ENCODE measurements around the gene IRAK2.

Gene IRAK2

DNA sequence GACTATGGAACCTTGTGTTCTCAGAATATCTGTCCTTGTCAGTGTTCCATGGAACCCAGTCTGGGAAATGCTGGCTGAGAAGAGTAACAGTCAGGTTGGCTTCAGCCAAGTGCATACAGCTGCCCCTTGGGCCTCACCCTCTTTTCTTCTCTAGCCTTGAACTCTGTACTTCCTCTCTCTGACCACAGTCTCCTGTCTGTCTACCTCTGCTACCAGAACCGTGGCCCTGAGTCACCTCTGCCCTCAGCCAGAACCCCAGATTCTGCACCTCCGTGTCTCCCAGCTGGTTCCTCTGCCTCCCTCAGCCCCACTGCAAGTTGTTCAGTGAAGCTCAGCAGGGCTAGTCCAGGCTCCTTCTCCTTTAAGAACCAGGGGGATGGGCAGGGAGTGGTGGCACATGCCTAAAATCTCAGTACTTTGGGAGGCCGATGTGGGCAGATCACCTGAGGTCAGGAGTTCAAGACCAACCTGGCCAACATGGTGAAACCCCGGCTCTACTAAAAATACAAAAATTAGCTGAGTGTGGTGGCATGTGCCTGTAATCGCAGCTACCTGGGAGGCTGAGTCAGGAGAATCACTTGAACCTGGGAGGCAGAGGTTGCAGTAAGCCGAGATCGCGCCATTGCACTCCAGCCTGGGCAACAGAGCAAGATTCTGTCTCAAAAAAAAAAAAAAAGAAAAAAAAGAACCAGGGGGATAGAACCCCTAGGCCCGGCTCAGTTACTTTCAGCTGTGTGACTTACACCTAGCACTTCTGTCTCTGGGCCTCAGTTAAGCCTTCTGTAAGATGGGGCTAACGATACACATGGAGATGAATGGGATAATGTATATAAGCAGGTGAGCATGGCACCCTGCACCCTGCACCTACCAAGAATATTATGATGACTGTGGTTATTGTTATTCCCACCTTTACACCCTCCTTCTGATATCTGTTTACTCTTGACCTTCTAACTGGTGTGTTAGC lies 59.2 kb downstream of the IRAK2 start:
- Histone ChIP-seq H3K4me1 (ENCODE audit: control insufficient read depth, insufficient read depth, low read length) (peaks cover 18% of the 10 kb centered on the region), H3K4me3 (ENCODE audit: low read length) (no peak overlapping the region), H3K9me3 (ENCODE audit: control insufficient read depth, low read length) (no peaks in the 10 kb centered on the region), H3K9ac (ENCODE audit: low read length) (no peak overlapping the region), H3K36me3 (ENCODE audit: control insufficient read depth, insufficient read depth, low read length) (no peaks in the 10 kb centered on the region), H3K27me3 (ENCODE audit: control insufficient read depth, insufficient read depth, low read length) (no peaks in the 10 kb centered on the region)

DNA sequence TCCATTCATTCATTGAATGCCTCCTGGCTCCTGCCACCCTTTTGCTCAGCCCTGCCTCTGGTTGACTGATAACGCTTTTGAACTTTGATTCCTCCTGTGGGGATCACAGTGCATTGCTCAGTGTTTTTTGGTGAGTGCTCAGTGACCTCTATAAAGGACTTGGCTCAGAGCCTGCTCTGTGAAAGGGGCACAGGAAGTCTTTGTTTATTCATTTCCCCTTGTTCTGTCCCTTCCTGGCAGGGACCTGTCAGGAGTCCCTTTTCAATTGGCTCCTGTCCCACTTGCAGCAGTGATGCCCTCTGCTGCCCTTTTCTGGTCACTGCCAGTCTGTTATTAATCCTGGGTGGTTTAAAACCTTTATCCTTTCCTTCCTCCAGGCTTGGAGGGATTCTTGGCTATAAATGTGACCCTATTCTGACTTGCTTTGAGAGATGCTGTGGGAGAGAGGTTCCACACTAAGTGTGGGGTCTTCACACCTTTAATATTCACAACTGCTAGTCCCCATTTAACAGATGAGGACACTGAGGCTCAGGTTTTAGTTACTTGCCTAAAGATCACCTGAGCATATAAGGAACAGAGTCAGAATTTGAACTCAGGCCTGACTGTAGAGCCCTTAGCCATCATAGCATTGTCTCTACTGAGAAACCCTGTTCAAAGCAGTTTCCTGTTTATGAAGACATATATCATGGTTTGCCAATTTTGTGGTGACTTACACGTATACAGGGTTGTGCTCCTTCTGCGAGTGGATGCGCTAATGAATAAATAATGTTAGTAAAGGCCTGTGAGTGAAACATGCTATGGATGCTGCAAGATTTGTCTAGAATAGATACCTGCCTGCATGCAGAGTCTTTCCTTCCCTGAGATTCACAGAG lies 60.3 kb downstream of the IRAK2 start:
- Histone ChIP-seq H3K27me3 (ENCODE audit: control insufficient read depth, insufficient read depth, low read length) (no peaks in the 10 kb centered on the region), H3K36me3 (ENCODE audit: control insufficient read depth, insufficient read depth, low read length) (no peaks in the 10 kb centered on the region), H3K9ac (ENCODE audit: low read length) (no peak overlapping the region), H3K4me1 (ENCODE audit: control insufficient read depth, insufficient read depth, low read length) (peaks cover 17% of the 10 kb centered on the region), H3K9me3 (ENCODE audit: control insufficient read depth, low read length) (no peaks in the 10 kb centered on the region), H3K4me3 (ENCODE audit: low read length) (no peak overlapping the region)

DNA sequence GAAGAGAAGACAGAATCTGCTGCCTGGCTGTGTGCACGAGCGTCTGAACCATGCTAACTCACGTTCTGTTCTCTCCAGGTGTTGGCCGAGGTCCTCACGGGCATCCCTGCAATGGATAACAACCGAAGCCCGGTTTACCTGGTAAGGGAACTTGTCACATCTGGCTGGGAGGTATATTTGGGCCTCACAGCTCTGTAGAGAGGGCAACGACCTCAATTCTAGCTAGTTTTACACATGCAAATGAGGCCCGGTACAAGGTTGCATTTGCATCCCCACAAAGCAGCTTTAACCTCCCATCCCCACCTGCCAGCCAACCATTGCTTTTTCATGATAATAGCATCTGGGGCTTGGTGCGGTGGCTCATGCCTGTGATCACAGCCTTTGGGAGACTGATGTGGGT lies 61.6 kb downstream of the IRAK2 start:
- Histone ChIP-seq H3K9me3 (ENCODE audit: control insufficient read depth, low read length) (no peaks in the 10 kb centered on the region), H3K4me1 (ENCODE audit: control insufficient read depth, insufficient read depth, low read length) (peaks cover 7% of the 10 kb centered on the region), H3K4me3 (ENCODE audit: low read length) (no peak overlapping the region), H3K9ac (ENCODE audit: low read length) (no peak overlapping the region), H3K27me3 (ENCODE audit: control insufficient read depth, insufficient read depth, low read length) (no peaks in the 10 kb centered on the region), H3K36me3 (ENCODE audit: control insufficient read depth, insufficient read depth, low read length) (no peaks in the 10 kb centered on the region)

DNA sequence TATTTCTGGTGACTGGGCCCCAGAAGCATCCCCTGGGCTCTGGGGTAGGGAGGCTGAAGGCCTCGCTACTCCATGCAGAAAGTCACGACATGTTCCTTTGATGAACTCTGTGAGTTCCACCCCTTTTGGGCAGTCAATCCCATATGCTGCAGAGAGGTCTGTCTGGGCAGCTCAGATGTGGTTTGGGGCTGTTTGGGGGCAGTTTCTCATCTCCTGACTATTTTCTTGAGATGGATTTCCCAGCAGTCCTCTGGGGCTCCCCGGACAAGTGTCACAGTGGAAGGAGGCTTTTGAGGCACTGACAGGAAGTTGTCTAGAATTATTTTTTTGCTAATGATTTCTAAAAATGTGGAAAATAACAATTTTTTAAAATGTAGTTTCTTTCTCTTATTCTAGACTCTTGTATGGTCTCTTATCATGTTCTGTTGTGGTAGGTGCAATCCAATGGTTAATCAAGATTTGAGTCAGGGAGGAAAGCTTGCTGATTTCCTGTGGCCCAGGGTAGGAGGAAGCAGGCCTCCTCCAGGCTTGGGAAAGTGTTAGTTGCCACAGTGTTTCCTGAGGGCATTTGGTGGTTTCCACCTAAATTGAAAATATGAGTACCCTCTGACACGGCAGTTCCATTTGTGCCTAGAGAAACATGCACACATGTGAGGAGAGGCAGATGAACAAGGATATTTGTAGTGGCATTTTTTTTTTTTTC lies 63.7 kb downstream of the IRAK2 start:
- no peaks in the 10 kb centered on the region for H3K9me3 ChIP-seq (ENCODE audit: control insufficient read depth, low read length)
- no peaks in the 10 kb centered on the region for H3K27me3 ChIP-seq (ENCODE audit: control insufficient read depth, insufficient read depth, low read length)
- peaks cover 7% of the 10 kb centered on the region for H3K4me1 ChIP-seq (ENCODE audit: control insufficient read depth, insufficient read depth, low read length)
- no peak overlapping the region for H3K9ac ChIP-seq (ENCODE audit: low read length)
- no peak overlapping the region for H3K4me3 ChIP-seq (ENCODE audit: low read length)
- H3K36me3 ChIP-seq (ENCODE audit: control insufficient read depth, insufficient read depth, low read length): no peaks in the 10 kb centered on the region

DNA sequence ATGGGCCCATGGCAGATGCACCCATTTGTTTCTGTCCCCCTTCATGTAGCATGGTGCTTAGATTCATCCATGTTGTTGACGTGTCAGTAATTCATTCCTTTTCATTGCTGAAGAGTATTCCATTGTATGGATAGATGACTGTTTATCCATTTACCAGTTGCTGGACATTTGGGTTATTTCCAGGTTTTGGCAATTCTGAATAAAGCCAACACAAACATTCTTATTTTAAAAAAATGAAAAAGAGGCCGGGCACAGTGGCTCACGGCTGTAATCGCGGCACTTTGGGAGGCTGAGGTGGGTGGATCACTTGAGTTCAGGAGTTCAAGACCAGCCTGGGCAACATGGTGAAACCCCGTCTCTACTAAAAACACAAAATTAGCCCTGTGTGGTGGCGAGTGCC lies 64.9 kb downstream of the IRAK2 start:
- Histone ChIP-seq H3K27me3 (ENCODE audit: control insufficient read depth, insufficient read depth, low read length) (no peaks in the 10 kb centered on the region), H3K9me3 (ENCODE audit: control insufficient read depth, low read length) (no peaks in the 10 kb centered on the region), H3K4me3 (ENCODE audit: low read length) (no peak overlapping the region), H3K9ac (ENCODE audit: low read length) (no peak overlapping the region), H3K36me3 (ENCODE audit: control insufficient read depth, insufficient read depth, low read length) (no peaks in the 10 kb centered on the region), H3K4me1 (ENCODE audit: control insufficient read depth, insufficient read depth, low read length) (peaks cover 7% of the 10 kb centered on the region)

DNA sequence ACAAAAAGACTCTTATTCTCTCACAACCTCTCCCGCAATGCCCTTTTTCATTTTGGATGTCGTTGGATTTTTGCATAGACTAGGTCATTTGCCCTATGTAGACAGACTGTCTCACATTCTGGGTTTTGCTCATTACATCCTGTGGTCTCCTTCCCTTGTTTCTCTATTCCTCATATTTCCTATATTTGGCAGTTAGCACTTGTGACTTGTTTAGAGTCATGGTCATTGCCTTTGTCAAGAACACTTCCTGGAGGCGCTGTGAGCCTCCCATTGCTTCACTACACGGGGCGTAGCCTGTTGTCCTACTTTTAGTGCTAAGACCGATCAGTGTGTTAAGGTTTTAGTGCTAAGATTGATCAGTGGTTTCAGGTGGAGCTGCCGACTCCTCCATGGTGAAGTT lies 67.4 kb downstream of the IRAK2 start:
- Histone ChIP-seq H3K9me3 (ENCODE audit: control insufficient read depth, low read length) (no peaks in the 10 kb centered on the region), H3K27me3 (ENCODE audit: control insufficient read depth, insufficient read depth, low read length) (no peaks in the 10 kb centered on the region), H3K4me3 (ENCODE audit: low read length) (no peak overlapping the region), H3K36me3 (ENCODE audit: control insufficient read depth, insufficient read depth, low read length) (no peaks in the 10 kb centered on the region), H3K9ac (ENCODE audit: low read length) (no peak overlapping the region), H3K4me1 (ENCODE audit: control insufficient read depth, insufficient read depth, low read length) (no peaks in the 10 kb centered on the region)

DNA sequence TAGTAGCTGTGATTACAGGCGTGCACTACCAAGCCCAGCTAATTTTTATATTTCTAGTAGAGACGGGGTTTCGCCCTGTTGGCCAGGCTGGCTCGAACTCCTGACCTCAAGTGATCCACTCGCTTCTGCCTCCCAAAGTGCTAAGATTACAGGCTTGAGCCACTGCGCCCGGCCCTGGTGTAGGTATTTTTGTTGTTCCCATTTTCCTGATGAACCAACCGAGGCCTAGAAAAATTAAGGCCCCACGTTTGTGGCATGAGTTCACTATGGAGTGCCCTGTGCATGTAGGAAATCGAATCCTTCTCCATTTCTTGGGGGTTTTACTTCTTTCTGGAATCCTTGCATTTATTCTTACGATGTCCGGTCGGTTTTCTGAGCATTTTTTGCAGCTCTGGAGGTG lies 69.3 kb downstream of the IRAK2 start:
- Histone ChIP-seq H3K9ac (ENCODE audit: low read length) (no peak overlapping the region), H3K4me3 (ENCODE audit: low read length) (no peak overlapping the region), H3K36me3 (ENCODE audit: control insufficient read depth, insufficient read depth, low read length) (no peaks in the 10 kb centered on the region), H3K4me1 (ENCODE audit: control insufficient read depth, insufficient read depth, low read length) (no peaks in the 10 kb centered on the region), H3K27me3 (ENCODE audit: control insufficient read depth, insufficient read depth, low read length) (no peaks in the 10 kb centered on the region), H3K9me3 (ENCODE audit: control insufficient read depth, low read length) (no peaks in the 10 kb centered on the region)

DNA sequence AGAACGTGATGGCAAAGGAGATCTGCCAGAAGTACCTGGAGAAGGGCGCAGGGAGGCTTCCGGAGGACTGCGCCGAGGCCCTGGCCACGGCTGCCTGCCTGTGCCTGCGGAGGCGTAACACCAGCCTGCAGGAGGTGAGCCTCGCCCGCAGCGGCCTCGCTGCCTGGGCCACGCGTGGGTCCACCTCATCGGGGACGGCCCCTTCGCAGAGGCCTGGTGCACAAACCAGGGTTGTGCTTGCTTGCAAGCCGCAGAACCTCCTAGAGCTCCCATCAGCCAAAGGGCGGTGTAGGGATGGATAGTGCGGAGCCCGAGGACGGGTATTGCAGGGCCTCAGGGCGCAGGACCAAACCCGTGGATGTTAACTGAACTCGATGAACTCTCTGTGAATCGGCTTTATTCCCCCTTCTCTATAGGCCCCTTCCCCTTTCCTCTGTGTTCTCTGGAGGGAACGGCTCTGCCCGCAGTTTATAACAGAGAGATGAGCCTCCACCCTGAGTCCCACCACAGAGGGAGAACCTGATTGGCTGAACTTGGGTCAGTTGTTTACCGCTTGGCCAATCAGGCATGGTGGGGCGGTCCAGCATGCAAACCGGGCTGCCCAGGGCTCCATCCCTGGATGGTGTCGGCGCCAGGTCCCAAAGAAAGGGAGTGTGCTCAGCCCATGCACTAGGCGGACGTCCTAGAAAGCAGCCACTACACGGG lies 70.0 kb downstream of the IRAK2 start:
- no peak overlapping the region for H3K4me3 ChIP-seq (ENCODE audit: low read length)
- no peaks in the 10 kb centered on the region for H3K4me1 ChIP-seq (ENCODE audit: control insufficient read depth, insufficient read depth, low read length)
- no peaks in the 10 kb centered on the region for H3K36me3 ChIP-seq (ENCODE audit: control insufficient read depth, insufficient read depth, low read length)
- H3K27me3 ChIP-seq (ENCODE audit: control insufficient read depth, insufficient read depth, low read length): no peaks in the 10 kb centered on the region
- H3K9me3 ChIP-seq (ENCODE audit: control insufficient read depth, low read length): no peaks in the 10 kb centered on the region
- H3K9ac ChIP-seq (ENCODE audit: low read length): no peak overlapping the region

DNA sequence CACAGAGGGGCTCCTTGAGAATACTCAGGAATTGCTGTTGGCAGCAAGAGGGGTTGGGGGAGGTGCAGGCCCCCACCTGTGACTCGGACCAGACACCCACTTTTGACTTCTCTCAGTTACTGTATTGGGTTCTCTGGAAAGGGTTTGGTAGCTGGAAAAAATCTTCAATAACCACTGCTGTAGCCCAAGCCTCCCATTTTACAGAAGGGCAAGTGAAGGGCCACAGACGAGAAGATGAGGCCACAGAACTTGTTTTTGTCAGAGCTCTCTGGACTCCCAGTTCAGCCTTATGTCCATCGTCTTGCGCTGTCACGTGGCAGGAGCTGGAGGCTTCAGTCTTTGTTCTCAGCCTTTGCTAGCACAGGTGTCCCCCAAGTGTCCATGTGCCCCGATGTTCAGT lies 70.8 kb downstream of the IRAK2 start:
- H3K27me3 ChIP-seq (ENCODE audit: control insufficient read depth, insufficient read depth, low read length): no peaks in the 10 kb centered on the region
- H3K9ac ChIP-seq (ENCODE audit: low read length): no peak overlapping the region
- H3K4me1 ChIP-seq (ENCODE audit: control insufficient read depth, insufficient read depth, low read length): no peaks in the 10 kb centered on the region
- no peaks in the 10 kb centered on the region for H3K9me3 ChIP-seq (ENCODE audit: control insufficient read depth, low read length)
- H3K36me3 ChIP-seq (ENCODE audit: control insufficient read depth, insufficient read depth, low read length): no peaks in the 10 kb centered on the region
- no peak overlapping the region for H3K4me3 ChIP-seq (ENCODE audit: low read length)

DNA sequence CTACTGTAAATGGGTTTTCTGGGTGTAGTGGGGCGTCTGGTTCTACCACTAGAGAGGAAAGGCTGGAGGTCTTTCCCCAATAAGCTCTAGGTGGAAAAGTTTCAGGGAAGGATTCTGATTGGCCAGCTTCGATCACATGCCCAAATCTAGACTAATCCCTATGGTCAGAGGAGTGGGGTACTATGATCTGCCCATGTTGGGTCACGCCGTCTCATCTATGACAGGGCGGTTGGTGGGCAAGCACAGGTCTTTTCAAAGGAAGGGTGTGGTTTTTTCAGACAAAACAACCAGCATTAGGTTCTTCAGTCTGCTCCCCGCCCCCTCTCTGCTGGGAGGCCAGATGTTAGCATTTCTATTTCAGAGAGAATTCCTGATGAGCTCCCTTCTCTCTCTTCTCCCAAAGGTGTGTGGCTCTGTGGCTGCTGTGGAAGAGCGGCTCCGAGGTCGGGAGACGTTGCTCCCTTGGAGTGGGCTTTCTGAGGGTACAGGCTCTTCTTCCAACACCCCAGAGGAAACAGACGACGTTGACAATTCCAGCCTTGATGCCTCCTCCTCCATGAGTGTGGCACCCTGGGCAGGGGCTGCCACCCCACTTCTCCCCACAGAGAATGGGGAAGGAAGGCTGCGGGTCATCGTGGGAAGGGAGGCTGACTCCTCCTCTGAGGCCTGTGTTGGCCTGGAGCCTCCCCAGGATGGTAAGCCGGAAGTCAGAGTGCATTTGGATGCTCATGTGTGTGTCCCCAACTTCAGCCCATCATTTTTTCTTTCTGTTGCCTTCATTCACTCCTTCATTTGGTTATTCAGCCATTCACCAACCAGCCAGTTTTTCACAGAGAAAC lies 73.8 kb downstream of the IRAK2 start:
- no peaks in the 10 kb centered on the region for H3K27me3 ChIP-seq (ENCODE audit: control insufficient read depth, insufficient read depth, low read length)

DNA sequence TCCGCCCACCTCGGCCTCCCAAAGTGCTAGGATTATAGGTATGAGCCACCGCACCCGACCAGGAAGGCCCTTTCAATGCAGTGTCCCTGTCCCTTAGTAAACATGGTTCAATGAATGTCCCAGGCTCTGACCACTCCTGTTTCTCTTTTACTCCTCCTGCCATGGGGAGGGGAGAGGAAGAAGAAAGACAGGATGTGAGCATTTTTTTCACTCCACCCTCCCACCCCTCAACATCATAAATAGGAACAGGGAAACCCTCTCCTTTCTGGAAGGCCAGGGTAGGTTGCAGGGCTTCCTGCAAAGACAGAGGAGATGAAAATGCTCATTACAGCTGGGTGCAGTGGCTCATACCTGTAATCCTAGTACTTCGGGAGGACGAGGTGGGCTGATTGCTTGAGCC lies 76.1 kb downstream of the IRAK2 start:
- H3K36me3 ChIP-seq (ENCODE audit: control insufficient read depth, insufficient read depth, low read length): no peaks in the 10 kb centered on the region

More for the DNA sequence above, 73.8 kb downstream of the IRAK2 start:
- Histone ChIP-seq H3K36me3 (ENCODE audit: control insufficient read depth, insufficient read depth, low read length) (no peaks in the 10 kb centered on the region), H3K4me1 (ENCODE audit: control insufficient read depth, insufficient read depth, low read length) (no peaks in the 10 kb centered on the region), H3K9me3 (ENCODE audit: control insufficient read depth, low read length) (no peaks in the 10 kb centered on the region), H3K4me3 (ENCODE audit: low read length) (no peak overlapping the region), H3K9ac (ENCODE audit: low read length) (no peak overlapping the region)

More for the DNA sequence above, 76.1 kb downstream of the IRAK2 start:
- Histone ChIP-seq H3K9ac (ENCODE audit: low read length) (no peak overlapping the region), H3K4me1 (ENCODE audit: control insufficient read depth, insufficient read depth, low read length) (no peaks in the 10 kb centered on the region), H3K27me3 (ENCODE audit: control insufficient read depth, insufficient read depth, low read length) (no peaks in the 10 kb centered on the region), H3K9me3 (ENCODE audit: control insufficient read depth, low read length) (no peaks in the 10 kb centered on the region), H3K4me3 (ENCODE audit: low read length) (no peak overlapping the region)

Measured in mucosa of stomach (tissue), 1 donor.